ENCODE data around the gene TSPAN17. TPM values are rescaled to one million over a fixed set of nuclear protein-coding genes. Genes with fewer than 3 reads are reported as not detected.

The TSPAN17 gene
- polyA plus RNA-seq, 1 of the 3 experiments (the other 2 are of a cell fraction): 61.7 TPM

DNA sequence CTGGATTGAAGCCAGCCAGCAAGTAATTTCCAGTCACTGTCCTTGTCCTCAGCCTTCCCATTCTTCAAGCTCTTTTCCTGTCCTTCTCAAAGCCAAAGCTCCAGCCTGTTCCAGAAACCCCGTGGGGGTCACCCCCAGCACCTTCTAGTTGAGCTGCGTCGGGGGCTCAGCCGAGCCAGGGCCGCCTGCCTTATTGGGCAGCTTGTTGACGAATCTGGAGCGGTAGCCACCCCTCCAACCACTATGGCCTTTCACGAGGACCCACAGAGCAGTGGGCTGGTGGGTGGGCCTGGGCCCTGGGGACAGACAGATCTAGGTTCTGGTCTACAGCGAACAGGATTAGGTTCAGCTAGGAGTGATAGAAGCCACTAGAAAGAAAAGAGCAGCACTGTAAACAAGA is 47.3 kb downstream of the TSPAN17 start:
- no peaks in the 10 kb centered on the region for H3K9me2 ChIP-seq
- no peak overlapping the region for H3K4me2 ChIP-seq
- no peaks in the 10 kb centered on the region for H3K4me1 ChIP-seq (ENCODE audit: control insufficient read depth in 1 of 2, insufficient read depth in 2 of 2, low read depth in 1 of 2, low read length in 1 of 2)
- H3F3A ChIP-seq (replicated peaks; ENCODE audit: insufficient read depth): no peaks in the 10 kb centered on the region
- no peaks in the 10 kb centered on the region for H3K9me3 ChIP-seq
- ChIA-PET CTCF (interaction anchor here (1.8 to 4.7 kb wide), 2 partner anchors 34 to 118 kb away, joined by 8 to 25 read pairs; no protein-coding TSS in a partner anchor), POLR2A (no interaction called here)
- WGBS (ENCODE audit: low lambda C conversion rate): 81% methylated on average over 5 of the region's 9 CpGs
- no peaks in the 10 kb centered on the region for H3K36me3 ChIP-seq (replicated peaks in 1 of 2; ENCODE audit: control insufficient read depth in 1 of 2, insufficient read depth in 2 of 2, low read length in 1 of 2)
- no peak overlapping the region for H3K9ac ChIP-seq
- no peak overlapping the region for H2AFZ ChIP-seq (ENCODE audit: low read depth)
- peaks cover 17% of the 10 kb centered on the region for H3K27me3 ChIP-seq (ENCODE audit: insufficient read depth)
- no peak overlapping the region for H3K27ac ChIP-seq (ENCODE audit: low read depth in 2 of 2, low read length in 1 of 2)
- no peak overlapping the region for H3K4me3 ChIP-seq (ENCODE audit: low read depth in 2 of 2, low read length in 1 of 2)
- no peaks in the 10 kb centered on the region for H4K20me1 ChIP-seq (ENCODE audit: insufficient read depth)
- no peak for DNase-seq
- no peaks in the 10 kb centered on the region for H3K79me2 ChIP-seq (ENCODE audit: insufficient read depth)
- TF ChIP-seq EZH2phosphoT487 (IDR thresholded peaks at IDR 0.05; ENCODE audit: borderline replicate concordance, low read depth): no peak
- no peak for TF ChIP-seq POLR2AphosphoS5 (IDR thresholded peaks at IDR 0.05; ENCODE audit: low read depth, low read length)
- no peak for TF ChIP-seq MEF2A (IDR thresholded peaks at IDR 0.05; ENCODE audit: borderline replicate concordance, low read depth)
- TF ChIP-seq CHD2 (IDR thresholded peaks at IDR 0.05; ENCODE audit: low read length, partially characterized antibody): no peak
- no peak for TF ChIP-seq TAF1 (IDR thresholded peaks at IDR 0.05; ENCODE audit: borderline replicate concordance, low read depth, low read length)
- TF ChIP-seq TEAD4 (IDR thresholded peaks at IDR 0.05; ENCODE audit: borderline replicate concordance, insufficient read depth): no peak
- TF ChIP-seq YY1 (IDR thresholded peaks at IDR 0.05; ENCODE audit: low read depth): no peak

DNA sequence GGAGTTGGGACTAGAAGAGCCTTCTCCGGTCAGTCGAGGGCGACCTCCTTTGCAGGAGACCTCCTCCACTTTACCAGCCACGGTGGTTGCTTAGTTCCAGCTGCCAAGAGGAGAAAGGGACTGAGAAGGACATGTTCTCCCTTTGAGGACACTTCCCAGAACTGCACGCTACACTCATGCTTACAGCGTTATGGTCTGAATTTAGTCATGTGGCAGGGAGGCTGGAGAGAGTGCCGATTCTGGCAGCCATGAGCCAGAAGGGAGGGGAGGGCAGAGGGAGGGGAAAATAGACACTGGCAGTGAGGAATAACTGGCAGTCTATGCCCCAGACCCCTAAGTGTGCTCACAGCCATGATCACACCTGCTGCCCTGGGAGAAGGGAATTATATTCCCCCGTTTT is 47.8 kb downstream of the TSPAN17 start:
- ChIA-PET CTCF (interaction anchor here (1.1 to 4.7 kb wide), 3 partner anchors 34 to 175 kb away, joined by 3 to 25 read pairs (median 3); partner anchors contain the start of gene UNC5A), POLR2A (no interaction called here)
- no peaks in the 10 kb centered on the region for H3F3A ChIP-seq (replicated peaks; ENCODE audit: insufficient read depth)
- H3K36me3 ChIP-seq (replicated peaks in 1 of 2; ENCODE audit: control insufficient read depth in 1 of 2, insufficient read depth in 2 of 2, low read length in 1 of 2): no peaks in the 10 kb centered on the region
- no peaks in the 10 kb centered on the region for H3K9me3 ChIP-seq
- no peak overlapping the region for H3K4me3 ChIP-seq (ENCODE audit: low read depth in 2 of 2, low read length in 1 of 2)
- no peaks in the 10 kb centered on the region for H3K9me2 ChIP-seq
- TF ChIP-seq ELF1 (IDR thresholded peaks at IDR 0.05) (no peak), MXI1 (IDR thresholded peaks at IDR 0.05; ENCODE audit: low read depth, low read length) (no peak), EZH2phosphoT487 (IDR thresholded peaks at IDR 0.05; ENCODE audit: borderline replicate concordance, low read depth) (no peak), TAF1 (IDR thresholded peaks at IDR 0.05; ENCODE audit: borderline replicate concordance, low read depth, low read length) (no peak), TEAD4 (IDR thresholded peaks at IDR 0.05; ENCODE audit: borderline replicate concordance, insufficient read depth) (no peak), EP300 (IDR thresholded peaks at IDR 0.05; ENCODE audit: borderline replicate concordance in 1 of 2, low read depth in 1 of 2, low read length in 1 of 2) (no peak), RFX5 (IDR thresholded peaks at IDR 0.05; ENCODE audit: low read length) (no peak), RXRA (IDR thresholded peaks at IDR 0.05; ENCODE audit: borderline replicate concordance, low read depth) (no peak), FOXM1 (IDR thresholded peaks at IDR 0.05; ENCODE audit: low read depth) (no peak), SMC3 (IDR thresholded peaks at IDR 0.05; ENCODE audit: low read depth, low read length) (no peak), JUND (IDR thresholded peaks at IDR 0.05) (no peak)
- TF ChIP-seq, protein P1, sequence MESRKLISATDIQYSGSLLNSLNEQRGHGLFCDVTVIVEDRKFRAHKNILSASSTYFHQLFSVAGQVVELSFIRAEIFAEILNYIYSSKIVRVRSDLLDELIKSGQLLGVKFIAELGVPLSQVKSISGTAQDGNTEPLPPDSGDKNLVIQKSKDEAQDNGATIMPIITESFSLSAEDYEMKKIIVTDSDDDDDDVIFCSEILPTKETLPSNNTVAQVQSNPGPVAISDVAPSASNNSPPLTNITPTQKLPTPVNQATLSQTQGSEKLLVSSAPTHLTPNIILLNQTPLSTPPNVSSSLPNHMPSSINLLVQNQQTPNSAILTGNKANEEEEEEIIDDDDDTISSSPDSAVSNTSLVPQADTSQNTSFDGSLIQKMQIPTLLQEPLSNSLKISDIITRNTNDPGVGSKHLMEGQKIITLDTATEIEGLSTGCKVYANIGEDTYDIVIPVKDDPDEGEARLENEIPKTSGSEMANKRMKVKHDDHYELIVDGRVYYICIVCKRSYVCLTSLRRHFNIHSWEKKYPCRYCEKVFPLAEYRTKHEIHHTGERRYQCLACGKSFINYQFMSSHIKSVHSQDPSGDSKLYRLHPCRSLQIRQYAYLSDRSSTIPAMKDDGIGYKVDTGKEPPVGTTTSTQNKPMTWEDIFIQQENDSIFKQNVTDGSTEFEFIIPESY (IDR thresholded peaks at IDR 0.05; ENCODE audit: borderline replicate concordance, low read depth): no peak
- TF ChIP-seq, protein P2, sequence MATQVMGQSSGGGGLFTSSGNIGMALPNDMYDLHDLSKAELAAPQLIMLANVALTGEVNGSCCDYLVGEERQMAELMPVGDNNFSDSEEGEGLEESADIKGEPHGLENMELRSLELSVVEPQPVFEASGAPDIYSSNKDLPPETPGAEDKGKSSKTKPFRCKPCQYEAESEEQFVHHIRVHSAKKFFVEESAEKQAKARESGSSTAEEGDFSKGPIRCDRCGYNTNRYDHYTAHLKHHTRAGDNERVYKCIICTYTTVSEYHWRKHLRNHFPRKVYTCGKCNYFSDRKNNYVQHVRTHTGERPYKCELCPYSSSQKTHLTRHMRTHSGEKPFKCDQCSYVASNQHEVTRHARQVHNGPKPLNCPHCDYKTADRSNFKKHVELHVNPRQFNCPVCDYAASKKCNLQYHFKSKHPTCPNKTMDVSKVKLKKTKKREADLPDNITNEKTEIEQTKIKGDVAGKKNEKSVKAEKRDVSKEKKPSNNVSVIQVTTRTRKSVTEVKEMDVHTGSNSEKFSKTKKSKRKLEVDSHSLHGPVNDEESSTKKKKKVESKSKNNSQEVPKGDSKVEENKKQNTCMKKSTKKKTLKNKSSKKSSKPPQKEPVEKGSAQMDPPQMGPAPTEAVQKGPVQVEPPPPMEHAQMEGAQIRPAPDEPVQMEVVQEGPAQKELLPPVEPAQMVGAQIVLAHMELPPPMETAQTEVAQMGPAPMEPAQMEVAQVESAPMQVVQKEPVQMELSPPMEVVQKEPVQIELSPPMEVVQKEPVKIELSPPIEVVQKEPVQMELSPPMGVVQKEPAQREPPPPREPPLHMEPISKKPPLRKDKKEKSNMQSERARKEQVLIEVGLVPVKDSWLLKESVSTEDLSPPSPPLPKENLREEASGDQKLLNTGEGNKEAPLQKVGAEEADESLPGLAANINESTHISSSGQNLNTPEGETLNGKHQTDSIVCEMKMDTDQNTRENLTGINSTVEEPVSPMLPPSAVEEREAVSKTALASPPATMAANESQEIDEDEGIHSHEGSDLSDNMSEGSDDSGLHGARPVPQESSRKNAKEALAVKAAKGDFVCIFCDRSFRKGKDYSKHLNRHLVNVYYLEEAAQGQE (IDR thresholded peaks at IDR 0.05; ENCODE audit: low read depth, low read length): no peak
- no peak overlapping the region for H3K9ac ChIP-seq
- no peak overlapping the region for H2AFZ ChIP-seq (ENCODE audit: low read depth)
- 59% methylated on average over 5 of the region's 8 CpGs for WGBS (ENCODE audit: low lambda C conversion rate)
- DNase-seq: peak; percentile 29
- H3K79me2 ChIP-seq (ENCODE audit: insufficient read depth): no peaks in the 10 kb centered on the region
- no peaks in the 10 kb centered on the region for H4K20me1 ChIP-seq (ENCODE audit: insufficient read depth)
- no peaks in the 10 kb centered on the region for H3K4me1 ChIP-seq (ENCODE audit: control insufficient read depth in 1 of 2, insufficient read depth in 2 of 2, low read depth in 1 of 2, low read length in 1 of 2)
- peaks cover 17% of the 10 kb centered on the region for H3K27me3 ChIP-seq (ENCODE audit: insufficient read depth)
- H3K4me2 ChIP-seq: no peak overlapping the region
- no peak overlapping the region for H3K27ac ChIP-seq (ENCODE audit: low read depth in 2 of 2, low read length in 1 of 2)
